Karpas-422 (cell line): ENCODE measurements around the gene GPSM1. TPM values are rescaled to one million over a fixed set of nuclear protein-coding genes. Genes with fewer than 3 reads are reported as not detected.

ENCODE experiments used
- DNase-seq: peaks from one replicate; pipeline ENCODE4 v3.0.0-alpha.2; 2015
- H2AFZ ChIP-seq: fragments of 200-600 bp; sonication (generic); 2 replicates; pipeline ENCODE4 v1.6.1; 2014; ENCODE audit warnings: antibody characterized with exemption, low read length, mixed read lengths
- H3K27ac ChIP-seq: fragments of 200-600 bp; sonication (generic); 2 replicates; pipeline ENCODE4 v1.5.1; 2014; ENCODE audit warnings: mild to moderate bottlenecking, low read length, moderate library complexity
- H3K27me3 ChIP-seq: fragments of 200-600 bp; sonication (generic); 2 replicates; pipeline ENCODE4 v1.6.1; 2014; ENCODE audit warnings: low read length, mixed read lengths
- H3K36me3 ChIP-seq: fragments of 200-600 bp; sonication (generic); 2 replicates; pipeline ENCODE4 v1.6.1; 2014; ENCODE audit warnings: low read length, mixed read lengths; ENCODE audit not compliant: insufficient read depth
- H3K4me1 ChIP-seq: fragments of 200-600 bp; sonication (generic); 2 replicates; pipeline ENCODE4 v1.6.1; 2014; ENCODE audit warnings: mild to moderate bottlenecking, low read length, mixed read lengths
- H3K4me2 ChIP-seq: fragments of 200-600 bp; sonication (generic); 2 replicates; pipeline ENCODE4 v1.6.1; 2014; ENCODE audit warnings: low read length, low read depth, mild to moderate bottlenecking; ENCODE audit not compliant: poor library complexity, severe bottlenecking
- H3K4me3 ChIP-seq: fragments of 200-600 bp; sonication (generic); 2 replicates; pipeline ENCODE4 v1.5.1; 2014; ENCODE audit warnings: mild to moderate bottlenecking, antibody characterized with exemption, low read length, mixed read lengths
- H3K79me2 ChIP-seq: fragments of 200-600 bp; sonication (generic); 2 replicates; pipeline ENCODE4 v1.6.1; 2014; ENCODE audit warnings: mild to moderate bottlenecking, low read length, mixed read lengths
- H3K9ac ChIP-seq: fragments of 200-600 bp; sonication (generic); 2 replicates; pipeline ENCODE4 v1.6.0; 2014; ENCODE audit warnings: low read length
- H3K9me2 ChIP-seq: fragments of 200-600 bp; sonication (generic), shearing (Covaris generic); replicated peaks from 2 replicates; pipeline ENCODE4 v1.6.0; 2014; ENCODE audit warnings: mild to moderate bottlenecking, low read length, moderate library complexity; ENCODE audit not compliant: insufficient read depth
- H3K9me3 ChIP-seq: fragments of 300-700, 200-600 bp; sonication (generic); 2 replicates; pipeline ENCODE4 v1.6.1; 2014; ENCODE audit warnings: low read length, mixed read lengths
- H4K20me1 ChIP-seq: fragments of 200-600 bp; sonication (generic); 2 replicates; pipeline ENCODE4 v1.6.1; 2014; ENCODE audit warnings: mild to moderate bottlenecking, antibody characterized with exemption, low read length, low read depth; ENCODE audit not compliant: insufficient read depth
- total RNA-seq: library from RNA; depleted of rRNA; stranded (reverse); fragments of >200 nt; shearing (Covaris generic); gene quantifications from 2 replicates; pipeline ENCODE4 v1.2.3, GENCODE V29; 2014; ENCODE audit warnings: low replicate concordance

GPSM1 gene
- total RNA-seq, 1 experiment from 2014 or later = 11.7 TPM

GRCh38 chr9:136282272-136282861, 45.0 kb upstream of the GPSM1 start:
- H3K4me3 ChIP-seq = no peak overlapping the region
- no peak overlapping the region for H3K27ac ChIP-seq
- no peaks in the 10 kb centered on the region for H3K79me2 ChIP-seq
- no peaks in the 10 kb centered on the region for H3K9me2 ChIP-seq
- peaks cover 4% of the 10 kb centered on the region; the same call in 1 of the 2 replicates for H4K20me1 ChIP-seq
- peak; percentile 64 for DNase-seq
- no peaks in the 10 kb centered on the region for H3K27me3 ChIP-seq
- no peaks in the 10 kb centered on the region for H3K9me3 ChIP-seq
- H3K9ac ChIP-seq = no peak overlapping the region
- H2AFZ ChIP-seq = no peak overlapping the region
- H3K36me3 ChIP-seq = no peaks in the 10 kb centered on the region
- peaks cover 25% of the 10 kb centered on the region for H3K4me1 ChIP-seq
- H3K4me2 ChIP-seq = no peak overlapping the region

- Histone ChIP-seq H2AFZ (no peak overlapping the region), H3K4me2 (peak overlapping the region; percentile 76), H3K4me3 (peak overlapping the region; percentile 40; the same call in 1 of the 2 replicates)
These were observed 43.8 kb upstream of the GPSM1 start for GRCh38 chr9:136283291-136284235.

GRCh38 chr9:136284311-136284710, 43.0 kb upstream of the GPSM1 start:
- peaks cover 28% of the 10 kb centered on the region for H3K4me1 ChIP-seq

More at GRCh38 chr9:136283291-136284235, 43.8 kb upstream of the GPSM1 start:
- Histone ChIP-seq H3K27me3 (no peaks in the 10 kb centered on the region), H4K20me1 (no peaks in the 10 kb centered on the region; the same call in 1 of the 2 replicates), H3K9me3 (no peaks in the 10 kb centered on the region), H3K79me2 (no peaks in the 10 kb centered on the region), H3K9ac (peak overlapping the region; percentile 39), H3K9me2 (no peaks in the 10 kb centered on the region), H3K27ac (no peak overlapping the region), H3K4me1 (peaks cover 26% of the 10 kb centered on the region), H3K36me3 (no peaks in the 10 kb centered on the region)
- DNase-seq = peak; percentile 94

GRCh38 chr9:136284951-136285350, 42.4 kb upstream of the GPSM1 start:
- H3K79me2 ChIP-seq = no peaks in the 10 kb centered on the region
- H3K27me3 ChIP-seq = no peaks in the 10 kb centered on the region

More at GRCh38 chr9:136284311-136284710, 43.0 kb upstream of the GPSM1 start:
- H3K79me2 ChIP-seq = no peaks in the 10 kb centered on the region
- no peak for DNase-seq
- no peak overlapping the region for H3K27ac ChIP-seq
- H3K27me3 ChIP-seq = no peaks in the 10 kb centered on the region
- no peak overlapping the region for H3K4me3 ChIP-seq
- no peak overlapping the region for H3K4me2 ChIP-seq
- no peak overlapping the region for H2AFZ ChIP-seq
- no peaks in the 10 kb centered on the region for H3K36me3 ChIP-seq
- 0 out of 2 replicates have a peak overlapping the region, but pooled peaks have one; percentile 36 for H3K9ac ChIP-seq
- no peaks in the 10 kb centered on the region for H3K9me3 ChIP-seq
- no peaks in the 10 kb centered on the region for H3K9me2 ChIP-seq
- no peaks in the 10 kb centered on the region; the same call in 1 of the 2 replicates for H4K20me1 ChIP-seq

GRCh38 chr9:136285501-136286358, 41.6 kb upstream of the GPSM1 start:
- no peaks in the 10 kb centered on the region for H3K27me3 ChIP-seq
- peaks cover 33% of the 10 kb centered on the region for H3K4me1 ChIP-seq
- no peak overlapping the region for H3K4me2 ChIP-seq
- no peak overlapping the region for H3K9ac ChIP-seq
- no peak overlapping the region for H2AFZ ChIP-seq
- H3K79me2 ChIP-seq = no peaks in the 10 kb centered on the region
- no peaks in the 10 kb centered on the region; the same call in 1 of the 2 replicates for H4K20me1 ChIP-seq
- H3K27ac ChIP-seq = no peak overlapping the region
- H3K9me3 ChIP-seq = no peaks in the 10 kb centered on the region
- DNase-seq = no peak
- H3K4me3 ChIP-seq = no peak overlapping the region
- no peaks in the 10 kb centered on the region for H3K9me2 ChIP-seq
- no peaks in the 10 kb centered on the region for H3K36me3 ChIP-seq

More at GRCh38 chr9:136284951-136285350, 42.4 kb upstream of the GPSM1 start:
- no peak for DNase-seq
- H3K9me3 ChIP-seq = no peaks in the 10 kb centered on the region
- H3K4me2 ChIP-seq = no peak overlapping the region
- no peak overlapping the region for H3K4me3 ChIP-seq
- no peak overlapping the region for H3K9ac ChIP-seq
- H3K4me1 ChIP-seq = peaks cover 31% of the 10 kb centered on the region
- no peaks in the 10 kb centered on the region; the same call in 1 of the 2 replicates for H4K20me1 ChIP-seq
- no peak overlapping the region for H2AFZ ChIP-seq
- no peaks in the 10 kb centered on the region for H3K36me3 ChIP-seq
- no peak overlapping the region for H3K27ac ChIP-seq
- no peaks in the 10 kb centered on the region for H3K9me2 ChIP-seq

GRCh38 chr9:136286359-136286986, 40.9 kb upstream of the GPSM1 start:
- H3K4me3 ChIP-seq = no peak overlapping the region
- no peaks in the 10 kb centered on the region for H3K9me3 ChIP-seq
- H3K9me2 ChIP-seq = no peaks in the 10 kb centered on the region
- no peak overlapping the region for H3K9ac ChIP-seq
- no peak overlapping the region for H2AFZ ChIP-seq
- no peaks in the 10 kb centered on the region; the same call in 1 of the 2 replicates for H4K20me1 ChIP-seq
- H3K4me1 ChIP-seq = peaks cover 33% of the 10 kb centered on the region
- H3K79me2 ChIP-seq = no peaks in the 10 kb centered on the region
- H3K36me3 ChIP-seq = no peaks in the 10 kb centered on the region
- no peaks in the 10 kb centered on the region for H3K27me3 ChIP-seq
- no peak overlapping the region for H3K27ac ChIP-seq
- no peak for DNase-seq
- no peak overlapping the region for H3K4me2 ChIP-seq

- Histone ChIP-seq H2AFZ (no peak overlapping the region), H3K9ac (no peak overlapping the region), H3K4me2 (no peak overlapping the region), H3K27me3 (no peaks in the 10 kb centered on the region), H3K9me3 (no peaks in the 10 kb centered on the region), H3K27ac (no peak overlapping the region), H3K79me2 (no peaks in the 10 kb centered on the region), H4K20me1 (no peaks in the 10 kb centered on the region; the same call in 1 of the 2 replicates), H3K9me2 (no peaks in the 10 kb centered on the region), H3K4me1 (peaks cover 30% of the 10 kb centered on the region), H3K4me3 (no peak overlapping the region), H3K36me3 (no peaks in the 10 kb centered on the region)
- no peak for DNase-seq
These were observed 40.4 kb upstream of the GPSM1 start for GRCh38 chr9:136286987-136287379.
